HG03175 (cell line): Measurements from ENCODE around the gene TRIM69.
A peak's percentile ranks its signal among the peaks of the same experiment; 100 is the strongest.
"Not testable (repeated sequence)": the region's sequence is repeated elsewhere in the genome, so short reads cannot be mapped to it uniquely, and the experiment has no call there.

Source experiments
- ATAC-seq: cut with Tn5 transposase; IDR thresholded peaks from one replicate; pipeline ENCODE4 v1.9.1; 2021; ENCODE audit warnings: mild to moderate bottlenecking, moderate library complexity; ENCODE audit not compliant: unreplicated experiment

TRIM69 gene

DNA sequence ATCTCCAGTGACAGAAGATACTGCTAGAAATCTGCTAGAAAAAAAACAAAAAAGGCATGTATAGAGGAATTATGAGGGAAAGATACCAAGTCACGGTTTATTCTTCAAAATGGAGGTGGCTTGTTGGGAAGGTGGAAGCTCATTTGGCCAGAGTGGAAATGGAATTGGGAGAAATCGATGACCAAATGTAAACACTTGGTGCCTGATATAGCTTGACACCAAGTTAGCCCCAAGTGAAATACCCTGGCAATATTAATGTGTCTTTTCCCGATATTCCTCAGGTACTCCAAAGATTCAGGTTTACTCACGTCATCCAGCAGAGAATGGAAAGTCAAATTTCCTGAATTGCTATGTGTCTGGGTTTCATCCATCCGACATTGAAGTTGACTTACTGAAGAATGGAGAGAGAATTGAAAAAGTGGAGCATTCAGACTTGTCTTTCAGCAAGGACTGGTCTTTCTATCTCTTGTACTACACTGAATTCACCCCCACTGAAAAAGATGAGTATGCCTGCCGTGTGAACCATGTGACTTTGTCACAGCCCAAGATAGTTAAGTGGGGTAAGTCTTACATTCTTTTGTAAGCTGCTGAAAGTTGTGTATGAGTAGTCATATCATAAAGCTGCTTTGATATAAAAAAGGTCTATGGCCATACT, 21.1 kb upstream of the TRIM69 start:
- ATAC-seq: no peak

- no peak for ATAC-seq
These were observed 20.5 kb upstream of the TRIM69 start for GRCh38 chr15:44715797-44716334.

GRCh38 chr15:44716983-44717602, 19.2 kb upstream of the TRIM69 start:
- ATAC-seq: no peak

GRCh38 chr15:44718180-44718926, 18.0 kb upstream of the TRIM69 start:
- no peak for ATAC-seq

GRCh38 chr15:44718927-44719292, 17.4 kb upstream of the TRIM69 start:
- no peak for ATAC-seq

DNA sequence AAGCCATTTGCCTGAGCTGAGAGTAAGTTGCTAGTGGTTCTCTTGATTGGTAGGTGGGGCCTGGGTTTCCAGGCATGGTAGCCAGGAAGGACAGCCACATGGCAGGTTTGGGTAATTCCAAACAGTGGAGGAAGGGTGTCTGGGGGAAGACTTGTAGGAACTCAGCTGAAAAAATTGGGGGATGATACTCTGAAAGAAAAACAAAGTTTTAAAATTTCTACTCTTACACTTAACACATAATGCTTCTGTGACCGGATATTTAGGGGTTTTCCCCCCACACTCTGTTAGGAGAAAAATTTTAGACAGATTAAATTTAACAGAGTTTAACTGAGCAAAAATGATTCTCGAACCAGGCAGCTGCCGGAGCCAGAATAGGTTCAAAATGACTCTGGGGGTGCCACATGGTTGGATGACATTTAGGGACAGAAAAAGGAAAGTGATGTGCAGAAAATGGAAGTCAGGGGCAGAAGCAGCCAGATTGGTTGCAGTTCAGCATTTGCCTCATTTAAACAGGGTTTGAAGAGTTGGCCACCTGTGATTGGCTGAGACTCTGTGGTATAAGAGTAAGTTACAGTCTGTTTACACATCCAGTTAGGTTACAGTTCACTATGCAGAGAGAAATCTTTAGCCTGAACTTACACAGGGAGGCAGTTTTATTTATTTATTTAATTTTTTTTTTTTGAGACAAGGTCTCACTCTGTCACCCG, 16.9 kb upstream of the TRIM69 start:
- peak; percentile 39 for ATAC-seq

- ATAC-seq: not testable (repeated sequence)
These were observed 16.3 kb upstream of the TRIM69 start for GRCh38 chr15:44720000-44720435.

DNA sequence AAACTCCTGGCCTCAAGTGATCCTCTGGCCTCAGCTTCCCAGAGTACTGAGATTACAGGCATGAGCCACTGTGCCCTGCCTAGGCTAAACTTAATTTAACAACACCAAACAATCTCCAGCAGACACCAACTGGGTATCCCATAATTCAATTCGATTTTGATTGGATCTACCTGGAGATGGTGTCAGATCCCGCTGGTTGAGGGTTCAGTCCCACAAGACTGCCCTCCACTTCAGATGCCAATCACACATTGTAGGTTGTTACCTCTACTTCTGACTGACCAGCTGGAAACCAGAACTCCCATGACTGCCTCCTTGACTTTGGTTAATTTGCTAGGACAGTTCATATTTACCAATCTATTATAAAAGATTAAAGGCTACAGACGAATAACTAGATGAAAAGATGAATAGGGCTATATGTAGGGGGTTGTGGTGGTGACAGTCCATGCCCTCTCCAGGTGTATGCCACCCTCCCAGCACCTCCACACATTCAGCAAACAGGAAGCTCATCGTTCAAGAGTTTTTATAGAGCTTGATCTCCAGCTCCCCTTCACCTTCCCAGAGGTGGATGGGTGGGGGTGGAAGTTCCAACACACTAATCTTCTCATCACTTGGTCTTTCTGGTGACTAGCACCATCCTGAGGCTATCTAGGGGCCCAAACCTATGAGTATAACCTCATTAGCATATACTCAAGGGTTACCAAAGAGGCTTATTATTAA, 15.7 kb upstream of the TRIM69 start:
- ATAC-seq: no peak

GRCh38 chr15:44722011-44722410, 14.3 kb upstream of the TRIM69 start:
- no peak for ATAC-seq

GRCh38 chr15:44726136-44726535, 10.2 kb upstream of the TRIM69 start:
- ATAC-seq: no peak

- peak; percentile 45 for ATAC-seq
These were observed 9.5 kb upstream of the TRIM69 start for GRCh38 chr15:44726568-44727484.

- ATAC-seq: no peak
These were observed 8.7 kb upstream of the TRIM69 start for GRCh38 chr15:44727485-44728231.

DNA sequence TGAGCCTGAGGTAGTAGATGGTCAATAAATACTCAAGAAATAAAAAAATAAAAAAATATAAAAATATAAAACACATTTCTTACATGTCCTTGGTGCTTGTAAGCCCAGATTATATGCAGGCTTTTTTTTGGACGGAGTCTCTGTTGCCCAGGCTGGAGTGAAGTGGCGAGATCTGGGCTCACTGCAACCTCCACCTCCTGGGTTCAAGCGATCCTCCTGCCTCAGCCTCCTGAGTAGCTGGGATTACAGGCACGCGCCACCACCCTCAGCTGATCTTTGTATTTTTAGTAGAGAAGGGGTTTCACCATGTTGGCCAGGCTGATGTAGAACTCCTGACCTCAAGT, 8.1 kb upstream of the TRIM69 start:
- ATAC-seq: not testable (repeated sequence)

- ATAC-seq: peak; percentile 75
These were observed 7.5 kb upstream of the TRIM69 start for GRCh38 chr15:44728576-44729407.

GRCh38 chr15:44729408-44730127, 6.8 kb upstream of the TRIM69 start:
- ATAC-seq: no peak

DNA sequence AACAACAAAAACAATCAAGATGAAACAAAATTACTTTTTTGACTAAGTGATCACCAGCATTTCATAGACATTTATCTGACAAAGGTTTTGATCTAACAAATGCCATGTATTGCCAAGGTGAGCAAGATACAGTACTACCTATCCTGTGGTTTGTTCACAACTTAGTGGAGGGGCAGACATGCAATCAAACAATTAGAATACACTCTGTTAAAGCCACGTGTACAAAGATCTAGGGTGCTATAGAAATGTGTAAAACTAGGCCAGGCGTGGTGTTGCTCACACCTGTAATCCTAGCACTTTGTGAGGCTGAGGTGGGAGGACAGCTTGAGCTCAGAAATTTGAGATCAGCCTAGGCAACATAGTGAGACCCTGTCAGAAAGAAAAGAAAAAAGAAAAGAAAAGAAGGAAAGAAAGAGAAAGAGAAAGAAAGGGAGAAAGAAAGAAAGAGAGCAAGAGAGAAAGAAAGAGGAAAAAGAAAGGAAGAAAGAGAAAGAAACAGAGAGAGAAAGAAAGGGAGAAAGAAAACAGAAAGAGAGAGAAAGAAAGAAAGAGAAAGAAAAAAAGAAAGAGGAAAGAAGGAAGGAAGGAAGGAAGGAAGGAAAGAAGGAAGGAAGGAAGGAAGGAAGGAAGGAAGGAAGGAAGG, 1.4 kb upstream of the TRIM69 start:
- no peak for ATAC-seq
